Tibial artery (tissue), 4 donors: ENCODE results near the gene GFY.
"Not testable (repeated sequence)": the region's sequence is repeated elsewhere in the genome, so short reads cannot be mapped to it uniquely, and the experiment has no call there.

Experiments
- DNase-seq, 2 donors: peaks; one replicate each; pipeline ENCODE4 v3.0.0-alpha.2; 2019
- H3K27ac ChIP-seq, 2 donors: fragments of 200-600 bp; sonication (generic) in 1 of 2; 1 replicate in 1 of 2; 2 replicates in 1 of 2; pipeline ENCODE4 v1.5.1; 2018 to 2019; ENCODE audit warnings: mild to moderate bottlenecking in 1 of 2
- H3K27me3 ChIP-seq, 2 donors: fragments of 200-600 bp; sonication (generic) in 1 of 2; one replicate each; pipeline versions ENCODE4 v1.5.1 to v1.6.0; 2016 to 2019
- H3K36me3 ChIP-seq, 3 donors: fragments of 200-600 bp; sonication (generic) in 2 of 3; one replicate each; pipeline ENCODE4 v1.5.1; 2016 to 2019; ENCODE audit warnings: mild to moderate bottlenecking in 2 of 3
- H3K4me1 ChIP-seq, 4 donors: fragments of 200-600 bp; sonication (generic) in 2 of 4; 1 replicate in 3 of 4; 2 replicates in 1 of 4; pipeline ENCODE4 v1.5.1; 2016 to 2019
- H3K4me3 ChIP-seq, 2 donors: fragments of 200-600 bp; sonication (generic) in 1 of 2; 1 replicate in 1 of 2; 2 replicates in 1 of 2; pipeline ENCODE4 v1.5.1; 2018 to 2019; ENCODE audit warnings: mild to moderate bottlenecking in 2 of 2
- H3K9me3 ChIP-seq, 3 donors: fragments of 200-600 bp; sonication (generic) in 1 of 3; one replicate each; pipeline ENCODE4 v1.5.1; 2016 to 2019
- CTCF ChIP-seq, 2 experiments: fragments of 200-600 bp in 1 of 2; fragments of 450-650 bp in 1 of 2; IDR thresholded peaks; one replicate each; pipeline ENCODE4 v1.5.1; 2017 to 2019; ENCODE audit warnings: antibody characterized with exemption in 2 of 2, mild to moderate bottlenecking in 1 of 2, moderate library complexity in 1 of 2
- intact Hi-C: fragments of 100-400 bp; cut with DNase I; formaldehyde crosslinking; loops from one replicate; pipeline ENCODE4 v1.15.0; 2023; ENCODE audit warnings: low total_unique reads

The GFY gene

DNA sequence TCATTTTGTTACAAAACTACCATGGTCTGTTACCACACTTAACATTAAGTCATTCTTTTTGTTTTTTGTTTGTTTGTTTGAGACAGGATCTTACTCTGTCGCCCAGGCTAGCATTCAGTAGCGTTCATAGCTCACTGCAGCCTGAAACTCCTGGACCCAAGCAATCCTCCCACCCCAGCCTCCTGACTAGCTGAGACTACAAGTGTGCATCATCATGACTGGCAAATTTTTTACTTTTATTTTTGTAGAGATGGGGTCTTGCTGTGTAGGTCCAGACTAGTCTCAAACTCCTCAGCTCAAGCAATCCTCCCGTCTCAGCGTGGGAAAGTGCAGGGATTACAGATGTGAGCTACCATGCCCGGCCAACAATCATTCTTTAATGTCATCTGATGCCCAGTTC, 31.1 kb downstream of the GFY start:
- H3K27ac ChIP-seq, result peak overlapping the region in 1 of 2 donors; percentile 17
- peaks cover 9 to 15% (median 14%) of the 10 kb centered on the region in 3 donors for H3K36me3 ChIP-seq
- no peaks in the 10 kb centered on the region for H3K9me3 ChIP-seq
- TF ChIP-seq CTCF (IDR thresholded peaks at IDR 0.05), result no peak
- peaks cover 0 to 14% (median 8%) of the 10 kb centered on the region in 4 donors for H3K4me1 ChIP-seq
- H3K4me3 ChIP-seq, result no peak overlapping the region
- no peaks in the 10 kb centered on the region for H3K27me3 ChIP-seq
- intact Hi-C loops, result no loop called here
- no peak for DNase-seq

- no peak for TF ChIP-seq CTCF (IDR thresholded peaks at IDR 0.05)
- Histone ChIP-seq H3K4me3 (no peak overlapping the region), H3K27me3 (no peaks in the 10 kb centered on the region), H3K4me1 (peaks cover 0 to 10% (median 8%) of the 10 kb centered on the region in 4 donors), H3K36me3 (peaks cover 9 to 25% (median 15%) of the 10 kb centered on the region in 3 donors), H3K27ac (no peak overlapping the region), H3K9me3 (no peaks in the 10 kb centered on the region)
- intact Hi-C loops, result no loop called here
- DNase-seq, result no peak
Observed at GRCh38 chr19:49458567-49458903, 33.3 kb downstream of the GFY start.

GRCh38 chr19:49459388-49459787, 34.2 kb downstream of the GFY start:
- Histone ChIP-seq H3K36me3 (peaks cover 9 to 33% (median 21%) of the 10 kb centered on the region in 3 donors), H3K4me3 (no peak overlapping the region), H3K27ac (no peak overlapping the region), H3K27me3 (no peaks in the 10 kb centered on the region), H3K9me3 (no peaks in the 10 kb centered on the region), H3K4me1 (peaks cover 0 to 2% (median 1%) of the 10 kb centered on the region in 4 donors)
- intact Hi-C loops, result no loop called here
- no peak for TF ChIP-seq CTCF (IDR thresholded peaks at IDR 0.05)
- DNase-seq, result no peak

GRCh38 chr19:49461130-49461529, 35.9 kb downstream of the GFY start:
- H3K27ac ChIP-seq, H3K27me3 ChIP-seq, H3K4me3 ChIP-seq, H3K9me3 ChIP-seq, DNase-seq, H3K4me1 ChIP-seq, intact Hi-C loops: not testable (repeated sequence)
- peaks cover 9 to 51% (median 37%) of the 10 kb centered on the region in 3 donors for H3K36me3 ChIP-seq

- H3K4me3 ChIP-seq, result no peak overlapping the region
- TF ChIP-seq CTCF (IDR thresholded peaks at IDR 0.05), result no peak
- intact Hi-C loops, result no loop called here
- no peak for DNase-seq
- no peak overlapping the region for H3K27ac ChIP-seq
- no peaks in the 10 kb centered on the region for H3K27me3 ChIP-seq
- peaks cover 9 to 55% (median 38%) of the 10 kb centered on the region in 3 donors for H3K36me3 ChIP-seq
- no peaks in the 10 kb centered on the region for H3K4me1 ChIP-seq
- H3K9me3 ChIP-seq, result no peaks in the 10 kb centered on the region
Observed at GRCh38 chr19:49461656-49462055, 36.5 kb downstream of the GFY start.

- DNase-seq, result no peak
- no peak for TF ChIP-seq CTCF (IDR thresholded peaks at IDR 0.05)
- Histone ChIP-seq H3K4me3 (no peak overlapping the region), H3K9me3 (no peaks in the 10 kb centered on the region), H3K27me3 (no peaks in the 10 kb centered on the region), H3K36me3 (peaks cover 9 to 61% (median 38%) of the 10 kb centered on the region in 3 donors), H3K4me1 (no peaks in the 10 kb centered on the region), H3K27ac (no peak overlapping the region)
- intact Hi-C loops, result no loop called here
Observed at GRCh38 chr19:49462492-49462891, 37.3 kb downstream of the GFY start.
